Renal cortex interstitium (tissue), 11 donors: Measurements from ENCODE around the gene TSPOAP1. TPM values are rescaled to one million over a fixed set of nuclear protein-coding genes. Genes with fewer than 3 reads are reported as not detected.

Experiments used
- DNase-seq, 11 donors: peaks; one replicate each; pipeline ENCODE4 v3.0.0-alpha.2; 2013; ENCODE audit warnings: low read depth in 9 of 11, low spot score in 4 of 11; ENCODE audit errors: extremely low read depth in 1 of 11
- polyA plus RNA-seq, 3 donors: library from polyadenylated mRNA; unstranded; fragments of 120-200 nt; gene quantifications; one replicate each; pipeline ENCODE4 v1.2.1, GENCODE V29; 2013; ENCODE audit not compliant: insufficient read length in 3 of 3

Gene TSPOAP1
- polyA plus RNA-seq, 3 donors = 46.5 to 78.4 (median 52.6) TPM

- DNase-seq = no peak
Observed at GRCh38 chr17:58365980-58366595, 37.5 kb upstream of the TSPOAP1 start.

GRCh38 chr17:58365185-58365979 lies 36.8 kb upstream of the TSPOAP1 start:
- no peak for DNase-seq

- DNase-seq = no peak
Observed at GRCh38 chr17:58364270-58364942, 35.8 kb upstream of the TSPOAP1 start.

GRCh38 chr17:58363457-58364185 lies 35.0 kb upstream of the TSPOAP1 start:
- DNase-seq = no peak

GRCh38 chr17:58362368-58363014 lies 33.9 kb upstream of the TSPOAP1 start:
- no peak for DNase-seq

GRCh38 chr17:58360296-58361063 lies 31.9 kb upstream of the TSPOAP1 start:
- DNase-seq = no peak

GRCh38 chr17:58358408-58359172 lies 30.0 kb upstream of the TSPOAP1 start:
- DNase-seq = no peak

- no peak for DNase-seq
Observed at GRCh38 chr17:58357312-58358297, 29.0 kb upstream of the TSPOAP1 start.

GRCh38 chr17:58356231-58356630 lies 27.6 kb upstream of the TSPOAP1 start:
- no peak for DNase-seq

- no peak for DNase-seq
Observed at GRCh38 chr17:58354541-58355216, 26.1 kb upstream of the TSPOAP1 start.

GRCh38 chr17:58353389-58353825 lies 24.8 kb upstream of the TSPOAP1 start:
- DNase-seq = no peak

GRCh38 chr17:58352596-58353388 lies 24.2 kb upstream of the TSPOAP1 start:
- DNase-seq = peak in 3 of 11 donors; percentile 36 to 69 (median 44)

- peak; percentile 84 to 95 (median 90) for DNase-seq
Observed at GRCh38 chr17:58351831-58352595, 23.4 kb upstream of the TSPOAP1 start, which contains the start of gene SUPT4H1. Gene SUPT4H1, minus strand, starts transcription at chr17:58352201. Its CDS starts 66 bp downstream, at chr17:58352135.

- no peak for DNase-seq
Observed at GRCh38 chr17:58351182-58351581, 22.6 kb upstream of the TSPOAP1 start.
